8988T (cell line): ENCODE data around the gene TNRC18.
"Not testable (repeated sequence)": the region's sequence is repeated elsewhere in the genome, so short reads cannot be mapped to it uniquely, and the experiment has no call there.

Experiments
- DNase-seq: peaks from one replicate; pipeline ENCODE4 v3.0.0; 2011

TNRC18 gene

GRCh38 chr7:5423306-5423975 is at the start of gene TNRC18:
Gene TNRC18 (minus strand): TSS chr7:5423834. CDS start chr7:5421246, 2,588 bp downstream.
- peak; percentile 55 for DNase-seq

DNA sequence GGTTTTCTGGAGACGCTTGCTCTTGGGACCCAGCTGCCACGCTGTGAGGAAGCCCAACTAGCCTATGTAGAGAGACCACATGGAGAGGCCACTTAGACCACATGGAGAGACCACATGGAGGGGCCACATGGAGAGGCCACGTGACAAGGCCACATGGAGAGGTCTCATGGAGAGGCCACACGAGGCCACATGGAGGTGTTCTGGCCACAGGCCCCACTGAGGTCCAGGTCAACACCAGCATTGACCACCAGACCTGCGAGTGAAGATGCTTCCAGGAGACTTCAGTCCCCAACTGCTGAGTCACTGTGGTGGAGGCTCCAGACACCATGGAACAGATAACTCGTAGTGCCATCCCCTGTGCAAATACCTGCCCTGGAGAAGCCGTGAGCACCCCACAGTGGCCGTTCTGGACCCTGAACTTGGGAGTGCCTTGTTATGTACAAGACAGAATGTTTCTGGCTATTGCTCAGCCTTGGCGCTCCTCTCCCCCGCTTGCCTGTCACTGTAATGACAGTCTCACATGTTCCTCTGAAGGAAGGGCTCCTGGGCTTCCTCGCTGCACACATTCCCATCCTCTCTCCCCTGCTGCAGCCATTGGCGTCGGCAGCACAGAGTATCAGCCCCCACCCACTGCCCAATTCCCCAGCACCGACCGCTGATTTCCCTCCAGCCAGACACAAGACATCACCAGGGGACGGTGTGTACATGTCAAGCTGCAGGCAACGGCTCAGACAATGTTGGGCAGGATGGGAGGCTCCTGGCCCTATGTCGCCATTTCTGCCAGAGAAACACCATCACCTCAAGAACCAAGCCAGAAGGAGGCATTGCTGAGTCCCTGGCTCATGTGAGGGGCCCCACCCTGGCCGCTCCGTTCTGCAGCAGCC is 49.0 kb upstream of the TNRC18 start:
- DNase-seq: no peak

DNA sequence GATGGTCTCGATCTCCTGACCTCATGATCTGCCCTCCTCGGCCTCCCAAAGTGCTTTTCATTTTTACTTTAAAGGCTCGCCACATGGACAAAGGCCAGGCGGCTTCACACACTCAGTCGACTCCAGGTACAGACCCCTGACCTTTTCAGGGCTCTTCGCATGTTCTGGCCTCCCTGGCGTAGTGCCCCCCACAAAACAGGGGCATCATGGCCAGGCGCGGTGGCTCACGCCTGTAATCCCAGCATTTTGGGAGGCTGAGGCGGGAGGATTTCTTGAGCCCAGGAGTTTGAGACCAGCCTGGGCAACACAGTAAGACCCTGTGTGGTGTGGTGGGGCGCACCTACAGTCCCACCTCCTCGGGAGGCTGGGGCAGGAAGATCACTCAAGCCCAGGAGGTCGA is 48.0 kb upstream of the TNRC18 start:
- not testable (repeated sequence) for DNase-seq

DNA sequence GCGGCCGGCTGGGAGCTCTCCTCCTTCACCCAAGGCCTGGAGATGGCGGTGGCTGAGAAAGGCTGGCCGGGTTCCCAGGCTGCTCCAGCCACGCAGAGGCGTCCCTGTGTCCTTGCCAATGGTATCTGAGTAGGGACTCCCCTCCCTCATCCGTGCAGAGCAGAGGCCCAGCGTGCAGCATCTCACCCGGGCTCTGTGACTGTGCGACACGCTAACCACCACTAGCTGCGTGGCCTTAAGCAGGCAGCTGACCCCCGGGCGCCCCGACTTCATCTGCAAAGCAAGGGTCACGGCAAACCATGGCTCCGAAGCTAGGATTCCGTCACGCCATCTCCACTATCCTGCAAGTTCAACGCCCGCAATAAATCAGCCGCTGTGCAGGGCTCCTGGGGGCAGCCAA is 47.2 kb upstream of the TNRC18 start:
- DNase-seq: no peak

- DNase-seq: no peak
These were observed 46.5 kb upstream of the TNRC18 start for GRCh38 chr7:5470167-5470532.

GRCh38 chr7:5469375-5470166 is 45.9 kb upstream of the TNRC18 start:
- no peak for DNase-seq

GRCh38 chr7:5467645-5468044 is 44.0 kb upstream of the TNRC18 start:
- DNase-seq: no peak

DNA sequence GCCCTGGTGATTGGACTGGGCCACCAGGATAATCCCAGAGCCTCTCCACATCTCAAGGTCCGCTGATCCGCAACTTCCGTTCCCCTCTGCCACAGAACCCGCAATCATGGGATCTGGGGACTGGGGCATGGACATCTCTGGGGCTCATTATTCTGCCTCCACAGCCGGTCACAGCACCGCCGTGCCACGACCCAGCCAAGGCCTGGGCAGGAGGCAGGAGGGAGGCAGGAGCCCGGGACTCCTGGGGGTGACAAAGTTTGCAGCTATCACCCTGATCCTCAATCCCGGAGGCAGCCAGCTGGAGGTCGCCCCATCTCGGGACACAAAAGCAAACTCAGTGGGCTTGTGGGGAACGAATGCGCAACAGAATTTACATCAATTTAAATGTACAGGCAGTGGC is 42.9 kb upstream of the TNRC18 start:
- DNase-seq: no peak

DNA sequence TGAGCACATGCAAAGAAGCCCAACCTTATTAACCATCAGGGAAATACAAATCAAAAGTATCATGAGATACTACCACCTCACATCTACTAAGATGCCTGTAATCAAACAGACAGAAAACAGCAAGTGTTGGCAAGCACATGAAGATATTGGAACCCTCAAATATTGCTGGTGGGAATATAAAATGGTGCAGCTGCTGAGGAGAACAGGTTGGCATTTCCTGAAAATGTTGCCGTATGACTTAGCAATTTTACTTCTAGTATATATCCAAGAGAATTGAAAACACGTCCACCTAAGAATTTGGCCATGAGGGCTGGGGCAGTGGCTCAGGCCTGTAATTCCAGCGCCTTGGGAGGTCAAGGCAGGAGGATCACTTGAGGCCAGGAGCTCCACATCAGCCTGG is 39.4 kb upstream of the TNRC18 start:
- no peak for DNase-seq

DNA sequence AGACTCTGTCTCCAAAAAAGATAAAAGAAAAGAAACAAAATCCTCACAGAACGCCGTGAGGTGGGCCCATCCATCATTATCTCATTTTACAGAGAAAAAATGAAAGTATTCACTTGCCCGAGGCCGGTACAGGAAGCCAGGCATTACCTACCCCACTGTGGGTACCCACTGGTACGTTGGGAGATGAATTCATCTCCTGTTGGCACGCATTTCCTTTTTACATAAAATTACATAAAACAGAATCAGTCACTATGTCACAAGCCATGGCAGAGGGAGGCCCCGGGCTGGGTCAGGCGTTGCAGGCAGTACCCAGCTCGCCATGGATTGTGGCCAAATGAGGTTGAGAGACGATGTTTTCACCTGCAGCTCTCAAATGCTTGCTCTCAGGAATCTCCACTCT is 38.6 kb upstream of the TNRC18 start:
- no peak for DNase-seq

- no peak for DNase-seq
These were observed 35.4 kb upstream of the TNRC18 start for GRCh38 chr7:5458921-5459480.

GRCh38 chr7:5457245-5457735 is 33.7 kb upstream of the TNRC18 start:
- DNase-seq: no peak

GRCh38 chr7:5456409-5456808 is 32.8 kb upstream of the TNRC18 start:
- no peak for DNase-seq

DNA sequence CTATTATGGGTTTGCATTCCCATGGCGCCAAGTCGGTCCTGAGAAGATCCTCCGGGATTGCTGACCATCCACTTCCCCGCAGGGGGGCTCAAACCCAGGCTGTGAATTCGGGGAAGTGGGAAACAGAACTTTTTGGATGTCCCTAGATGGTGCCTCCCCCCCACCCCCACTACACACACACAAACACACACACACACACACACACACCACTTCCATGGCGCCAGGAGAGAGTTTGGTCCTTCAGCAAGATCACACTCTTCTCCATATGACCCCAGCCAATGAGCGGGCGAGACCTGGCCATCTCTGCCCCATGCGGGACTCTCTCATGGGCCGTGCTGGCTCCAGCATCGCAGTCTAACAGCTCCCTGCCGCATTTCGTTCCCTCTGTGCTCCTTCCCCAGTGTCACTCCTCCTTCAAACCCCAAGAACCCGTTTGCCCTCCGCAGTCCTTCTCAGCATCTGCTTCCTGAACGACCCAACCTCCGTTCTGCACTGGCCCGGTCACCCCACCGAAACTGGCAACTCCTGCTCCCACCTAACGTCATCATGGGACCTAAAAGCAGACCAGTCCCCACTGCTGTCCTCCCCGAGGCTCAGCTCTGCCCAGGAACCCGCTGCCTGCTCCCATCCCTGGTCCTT is 32.1 kb upstream of the TNRC18 start:
- peak; percentile 4 for DNase-seq

GRCh38 chr7:5455175-5455574 is 31.5 kb upstream of the TNRC18 start:
- DNase-seq: no peak

DNA sequence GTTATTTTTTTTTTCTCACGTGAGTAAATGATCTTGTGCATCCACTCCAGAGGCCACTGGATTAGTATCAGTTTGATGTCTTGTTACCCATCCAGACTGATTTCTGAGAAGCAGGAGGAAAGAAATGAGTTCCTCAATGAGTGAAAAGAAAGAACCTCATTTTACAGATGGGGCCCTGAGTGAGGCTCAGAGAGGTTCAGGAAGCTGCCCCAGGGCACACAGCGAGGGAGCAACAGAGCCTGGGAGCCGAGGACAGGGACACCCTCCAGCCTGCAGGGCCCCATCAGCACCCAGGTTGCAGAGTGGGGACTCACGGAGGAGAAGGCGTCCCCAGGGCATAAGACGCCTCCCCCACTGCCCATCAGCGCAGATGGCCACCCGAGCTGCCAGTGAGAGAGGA is 30.9 kb upstream of the TNRC18 start:
- no peak for DNase-seq

DNA sequence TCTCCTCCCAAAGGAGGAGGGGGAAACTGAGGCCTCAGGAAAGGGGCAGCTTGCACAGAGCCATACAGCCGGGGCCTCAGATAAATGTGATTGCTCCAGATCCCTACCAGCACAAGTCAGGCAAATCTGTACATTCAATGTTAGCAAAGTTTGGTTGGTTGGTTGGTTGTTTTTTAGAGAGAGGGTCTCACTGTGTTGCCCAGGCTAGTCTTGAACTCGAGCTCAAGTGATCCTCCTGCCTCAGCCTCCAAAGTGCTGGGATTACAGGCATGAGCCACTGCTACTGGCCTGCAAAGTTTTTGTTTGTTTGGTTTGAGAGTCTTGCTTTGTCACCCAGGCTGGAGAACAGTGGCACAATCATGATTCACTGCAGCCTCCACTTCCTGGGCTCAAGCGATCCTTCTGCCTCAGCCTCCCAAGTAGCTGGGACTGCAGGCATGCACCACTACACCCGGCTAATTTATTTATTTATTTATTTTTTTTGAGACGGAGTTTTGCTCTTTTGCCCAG is 30.0 kb upstream of the TNRC18 start:
- DNase-seq: no peak

DNA sequence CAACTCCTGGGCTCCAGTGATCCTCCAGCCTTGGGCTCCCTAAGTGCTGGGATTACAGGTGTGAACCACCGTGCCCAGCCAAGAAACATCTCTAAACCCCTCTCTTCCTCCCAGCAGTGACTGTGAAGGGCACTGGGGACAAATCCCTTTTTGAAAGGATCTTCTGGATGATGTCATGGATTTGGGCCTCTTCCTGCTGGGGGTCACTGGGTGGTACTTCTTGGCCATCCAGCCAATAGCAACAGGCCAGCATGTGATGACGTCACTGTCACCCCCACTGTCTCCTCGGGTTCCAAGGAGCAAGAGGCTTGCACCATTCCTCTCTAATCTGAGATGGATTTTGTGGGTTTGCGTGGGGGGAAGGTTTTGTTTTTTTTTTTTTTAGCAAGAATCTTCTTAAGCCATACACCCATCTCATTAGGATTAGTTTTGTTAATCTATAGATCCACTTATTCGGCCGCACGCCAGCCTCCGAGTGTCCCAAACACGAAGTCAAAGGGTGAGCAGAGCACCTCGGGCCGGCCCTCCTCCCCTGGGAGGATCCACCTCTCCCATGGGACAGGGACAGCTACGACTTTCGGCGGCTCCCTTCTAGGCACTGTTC is 29.4 kb upstream of the TNRC18 start:
- DNase-seq: peak; percentile 6

DNA sequence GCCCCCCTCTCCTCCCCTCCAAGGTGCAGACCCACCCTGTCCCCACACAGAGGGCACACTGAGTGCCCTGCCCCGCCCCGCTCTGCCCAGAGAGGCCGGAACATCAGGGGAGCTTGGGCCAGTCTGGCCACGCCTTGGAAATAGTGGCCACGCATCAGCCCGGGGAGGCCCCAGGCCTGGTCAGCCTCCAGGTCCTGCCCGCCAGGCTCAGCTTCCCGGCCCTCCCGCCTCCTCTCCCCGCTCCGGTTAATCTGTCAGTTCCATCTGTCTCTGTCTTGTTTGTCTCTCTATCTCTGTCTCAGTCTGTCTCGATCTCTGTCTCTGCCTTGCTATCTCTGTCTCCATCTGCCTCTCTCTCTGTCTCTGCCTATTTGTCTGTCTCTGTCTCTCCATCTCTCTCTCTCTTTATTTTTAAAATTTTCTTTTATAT is 28.9 kb upstream of the TNRC18 start:
- DNase-seq: peak; percentile 8

DNA sequence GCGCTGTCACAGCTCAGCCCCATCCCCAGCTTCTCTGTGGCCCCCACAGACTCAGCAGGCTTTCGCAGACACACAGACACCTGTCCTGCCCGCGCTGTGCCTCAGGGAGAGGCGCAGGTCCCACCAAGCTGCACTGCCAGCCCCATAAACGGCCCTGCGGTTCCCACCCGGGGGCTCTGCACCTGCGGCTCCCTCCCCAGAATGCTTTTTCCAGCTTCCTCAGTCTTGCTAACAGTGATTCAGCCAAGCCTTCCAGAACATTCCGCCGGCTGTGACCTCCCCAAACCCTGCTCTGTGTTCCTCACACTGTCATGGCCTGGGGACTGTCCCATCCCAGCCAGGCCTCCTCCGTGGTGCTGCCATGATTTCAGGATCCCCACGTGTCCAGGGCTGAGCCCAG is 27.8 kb upstream of the TNRC18 start:
- no peak for DNase-seq

DNA sequence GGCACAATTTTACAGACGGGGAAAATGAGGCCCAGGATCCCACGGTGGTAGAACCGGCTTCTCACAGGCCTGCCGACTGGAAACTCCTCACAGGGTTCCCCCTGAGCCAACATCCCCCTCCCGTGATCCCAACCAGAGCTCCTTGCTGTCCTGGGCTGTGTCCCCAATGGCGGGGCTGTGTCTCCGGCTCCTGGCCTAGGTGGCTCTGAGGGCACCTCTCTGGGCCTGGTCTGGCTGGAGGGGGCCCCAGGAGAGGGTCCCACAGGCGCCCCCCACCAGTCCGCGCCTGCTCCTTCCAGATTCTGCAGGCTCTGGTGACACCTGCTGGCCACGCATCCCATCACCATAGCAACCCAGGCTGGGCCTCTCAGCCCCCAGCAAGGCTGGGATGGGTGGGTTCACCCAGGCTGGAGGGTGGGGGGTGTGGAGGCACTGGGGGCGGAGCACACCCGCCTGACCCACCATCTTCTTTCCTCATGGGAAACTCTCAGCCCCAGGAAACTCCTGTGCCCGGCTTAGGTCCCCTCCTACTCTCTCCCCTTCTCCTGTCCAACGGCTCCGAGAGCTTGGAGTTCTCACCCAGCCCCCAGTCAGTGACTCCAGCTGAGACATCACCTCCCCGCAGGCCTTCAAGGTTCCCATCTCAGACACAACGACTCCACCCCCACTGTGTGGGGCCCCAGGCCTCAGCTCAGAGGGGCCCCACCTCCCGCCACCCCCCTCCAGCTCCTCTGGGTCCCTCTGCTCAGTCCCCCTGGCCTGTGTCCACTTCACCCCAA is 27.1 kb upstream of the TNRC18 start:
- DNase-seq: peak; percentile 76
